Kidney (tissue), 14 donors: ENCODE results near the gene ADGRL1. TPM values are rescaled to one million over a fixed set of nuclear protein-coding genes. Genes with fewer than 3 reads are reported as not detected.

Experiments
- DNase-seq, 5 donors: peaks; one replicate each; pipeline ENCODE4 v3.0.0-alpha.2; 2013 to 2020
- FAIRE-seq: peaks from 2 replicates; lab custom pipeline; 2012; peaks lifted over from hg19 to GRCh38; lab: Jason Lieb, UNC
- H3K27ac ChIP-seq, 2 donors: one replicate each; pipeline ENCODE4 v1.7.0; 2013; ENCODE audit warnings: low read depth in 2 of 2, low read length in 2 of 2, inconsistent platforms in 1 of 2
- H3K27me3 ChIP-seq: one replicate; pipeline ENCODE4 v1.7.1; 2013; ENCODE audit warnings: low read length, inconsistent platforms; ENCODE audit not compliant: control insufficient read depth, insufficient read depth
- H3K36me3 ChIP-seq, 3 donors: one replicate each; pipeline versions ENCODE4 v1.7.0 to v1.7.1; 2013; ENCODE audit warnings: low read length in 3 of 3, control low read depth in 1 of 3, inconsistent platforms in 1 of 3; ENCODE audit not compliant: insufficient read depth in 3 of 3, control insufficient read depth in 2 of 3
- H3K4me1 ChIP-seq, 3 donors: one replicate each; pipeline versions ENCODE4 v1.7.0 to v1.7.1; 2013; ENCODE audit warnings: low read length in 3 of 3, inconsistent platforms in 1 of 3, low read depth in 1 of 3; ENCODE audit not compliant: control insufficient read depth in 2 of 3, insufficient read depth in 2 of 3
- H3K4me3 ChIP-seq, 3 donors: one replicate each; pipeline versions ENCODE4 v1.7.0 to v1.8.1; 2013; ENCODE audit warnings: low read length in 3 of 3, control low read depth in 1 of 3, inconsistent platforms in 1 of 3
- H3K9ac ChIP-seq, 3 donors: one replicate each; pipeline versions ENCODE4 v1.7.0 to v1.7.1; 2013; ENCODE audit warnings: low read length in 3 of 3, control low read depth in 1 of 3, inconsistent platforms in 1 of 3
- H3K9me3 ChIP-seq, 3 donors: one replicate each; pipeline versions ENCODE4 v1.7.0 to v1.7.1; 2013; ENCODE audit warnings: low read length in 3 of 3, control low read depth in 1 of 3, inconsistent platforms in 1 of 3; ENCODE audit not compliant: control insufficient read depth in 2 of 3, insufficient read depth in 1 of 3
- CTCF ChIP-seq: IDR thresholded peaks from 3 replicates; pipeline ENCODE4 v1.5.1; 2012; ENCODE audit warnings: mild to moderate bottlenecking, moderate library complexity, borderline replicate concordance; ENCODE audit not compliant: insufficient read depth; ENCODE audit errors: extremely low read depth
- intact Hi-C: fragments of 100-400 bp; cut with DNase I; formaldehyde crosslinking; loops from one replicate; pipeline ENCODE4 v1.11.1; 2022
- polyA plus RNA-seq: library from polyadenylated mRNA; stranded (reverse); fragments of 350-450 nt; fragmentation: Illumina TruSeq; extraction: RNeasy Lipid Tissue Mini Kit (QIAGEN cat#74804); gene quantifications from one replicate; pipeline ENCODE4 v1.2.3, GENCODE V29; 2014; ENCODE audit warnings: low read depth, low replicate concordance; ENCODE audit not compliant: insufficient read depth
- total RNA-seq: library from RNA; stranded (reverse); fragmentation: NEBNext Ultra II Directional; extraction: Animal tissue kit (Norgen Biotek cat#: 25700); gene quantifications from one replicate; pipeline ENCODE4 v1.2.1, GENCODE V29; 2021
- donor health status: control.
- donor health status: control.
- donor health status: control.
- donor health status: control.
- donor health status: control.
- donor health status: DM: yes; HTN: yes; CAD: no.
- donor health status: Normal renal cell carcinoma (clear cell type).

The ADGRL1 gene
- total and polyA plus RNA-seq, 2 donors from 2014 or later, result 6.3 to 30.2 TPM

- intact Hi-C loops, result no loop called here
- TF ChIP-seq CTCF, result no peak
- Histone ChIP-seq H3K36me3 (peaks cover 0 to 2% (median 0%) of the 10 kb centered on the region in 3 donors), H3K9ac (no peak overlapping the region), H3K4me1 (peaks cover 0 to 32% (median 18%) of the 10 kb centered on the region in 3 donors), H3K9me3 (no peaks in the 10 kb centered on the region), H3K4me3 (no peak overlapping the region), H3K27me3 (no peaks in the 10 kb centered on the region), H3K27ac (no peak overlapping the region)
- DNase-seq (no peak), FAIRE-seq (no peak)
Measured at GRCh38 chr19:14111486-14111885, 94.5 kb downstream of the ADGRL1 start.

GRCh38 chr19:14110650-14111049 is 95.3 kb downstream of the ADGRL1 start:
- no peaks in the 10 kb centered on the region for H3K27me3 ChIP-seq
- FAIRE-seq, result no peak

GRCh38 chr19:14107581-14108461 is 98.1 kb downstream of the ADGRL1 start:
- Histone ChIP-seq H3K9me3 (no peaks in the 10 kb centered on the region), H3K27ac (no peak overlapping the region), H3K9ac (no peak overlapping the region), H3K4me3 (no peak overlapping the region), H3K27me3 (no peaks in the 10 kb centered on the region), H3K4me1 (peaks cover 0 to 11% (median 5%) of the 10 kb centered on the region in 3 donors), H3K36me3 (peaks cover 0 to 19% (median 7%) of the 10 kb centered on the region in 3 donors)
- DNase-seq (no peak), FAIRE-seq (no peak)
- intact Hi-C loops, result no loop called here
- TF ChIP-seq CTCF, result no peak

More at GRCh38 chr19:14110650-14111049, 95.3 kb downstream of the ADGRL1 start:
- Histone ChIP-seq H3K36me3 (peaks cover 0 to 4% (median 2%) of the 10 kb centered on the region in 3 donors), H3K9ac (no peak overlapping the region), H3K27ac (no peak overlapping the region), H3K4me3 (no peak overlapping the region), H3K9me3 (no peaks in the 10 kb centered on the region), H3K4me1 (peaks cover 0 to 24% (median 12%) of the 10 kb centered on the region in 3 donors)
- no peak for DNase-seq
- no peak for TF ChIP-seq CTCF
- intact Hi-C loops, result no loop called here
